Measurements from ENCODE around the gene YY2.
"Not testable (repeated sequence)": the region's sequence is repeated elsewhere in the genome, so short reads cannot be mapped to it uniquely, and the experiment has no call there.

Gene YY2

GRCh38 chrX:21865436-21865835 is 9.6 kb downstream of the YY2 start:
- H3F3A ChIP-seq (ENCODE audit: insufficient read depth): no peaks in the 10 kb centered on the region

GRCh38 chrX:21870494-21870893 is 14.7 kb downstream of the YY2 start:
- Histone ChIP-seq H3K4me2 (ENCODE audit: low read depth, low read length, poor library complexity, severe bottlenecking) (no peak overlapping the region), H3K27me3 (ENCODE audit: low read length) (no peaks in the 10 kb centered on the region), H4K20me1 (ENCODE audit: low read depth, low read length) (no peaks in the 10 kb centered on the region), H2AFZ (ENCODE audit: low read depth, low read length, severe bottlenecking) (no peak overlapping the region), H3K79me2 (ENCODE audit: insufficient read depth, low read length) (no peaks in the 10 kb centered on the region), H3K9me2 (replicated peaks; ENCODE audit: insufficient read depth, low read length) (no peaks in the 10 kb centered on the region), H3K4me3 (ENCODE audit: insufficient read depth, low read length, poor library complexity, severe bottlenecking) (no peak overlapping the region), H3K9me3 (ENCODE audit: insufficient read depth, low read length) (no peaks in the 10 kb centered on the region), H3K36me3 (ENCODE audit: low read length) (no peaks in the 10 kb centered on the region), H3K9ac (ENCODE audit: low read length) (no peak overlapping the region), H3F3A (ENCODE audit: insufficient read depth) (no peaks in the 10 kb centered on the region), H3K27ac (ENCODE audit: low read depth, low read length) (no peak overlapping the region)
- TF ChIP-seq CTCF (IDR thresholded peaks at IDR 0.05; ENCODE audit: insufficient read depth, low read length, poor library complexity, severe bottlenecking): no peak

More at GRCh38 chrX:21865436-21865835, 9.6 kb downstream of the YY2 start:
- Histone ChIP-seq H3K9me2 (replicated peaks; ENCODE audit: insufficient read depth, low read length) (no peaks in the 10 kb centered on the region), H3K9me3 (ENCODE audit: insufficient read depth, low read length) (no peaks in the 10 kb centered on the region), H2AFZ (ENCODE audit: low read depth, low read length, severe bottlenecking) (no peak overlapping the region), H3K27me3 (ENCODE audit: low read length) (no peaks in the 10 kb centered on the region), H4K20me1 (ENCODE audit: low read depth, low read length) (no peaks in the 10 kb centered on the region), H3K79me2 (ENCODE audit: insufficient read depth, low read length) (no peaks in the 10 kb centered on the region), H3K9ac (ENCODE audit: low read length) (no peak overlapping the region), H3K4me2 (ENCODE audit: low read depth, low read length, poor library complexity, severe bottlenecking) (no peak overlapping the region), H3K27ac (ENCODE audit: low read depth, low read length) (no peak overlapping the region), H3K36me3 (ENCODE audit: low read length) (no peaks in the 10 kb centered on the region), H3K4me3 (ENCODE audit: insufficient read depth, low read length, poor library complexity, severe bottlenecking) (no peak overlapping the region)
- no peak for TF ChIP-seq EZH2phosphoT487 (conservative IDR thresholded peaks at IDR 0.05; ENCODE audit: low read length)
- TF ChIP-seq CTCF (IDR thresholded peaks at IDR 0.05; ENCODE audit: insufficient read depth, low read length, poor library complexity, severe bottlenecking): no peak

GRCh38 chrX:21873063-21873775 is 17.4 kb downstream of the YY2 start:
- no peaks in the 10 kb centered on the region for H3F3A ChIP-seq (ENCODE audit: insufficient read depth)
- no peaks in the 10 kb centered on the region for H3K36me3 ChIP-seq (ENCODE audit: low read length)
- H3K9ac ChIP-seq (ENCODE audit: low read length): no peak overlapping the region
- no peaks in the 10 kb centered on the region for H4K20me1 ChIP-seq (ENCODE audit: low read depth, low read length)
- H3K9me3 ChIP-seq (ENCODE audit: insufficient read depth, low read length): no peaks in the 10 kb centered on the region
- H3K4me3 ChIP-seq (ENCODE audit: insufficient read depth, low read length, poor library complexity, severe bottlenecking): no peak overlapping the region
- no peak overlapping the region for H3K27ac ChIP-seq (ENCODE audit: low read depth, low read length)
- TF ChIP-seq CTCF (IDR thresholded peaks at IDR 0.05; ENCODE audit: insufficient read depth, low read length, poor library complexity, severe bottlenecking): no peak
- no peak for TF ChIP-seq EZH2phosphoT487 (conservative IDR thresholded peaks at IDR 0.05; ENCODE audit: low read length)
- no peaks in the 10 kb centered on the region for H3K79me2 ChIP-seq (ENCODE audit: insufficient read depth, low read length)
- H3K27me3 ChIP-seq (ENCODE audit: low read length): no peaks in the 10 kb centered on the region
- H3K9me2 ChIP-seq (replicated peaks; ENCODE audit: insufficient read depth, low read length): no peaks in the 10 kb centered on the region
- H3K4me2 ChIP-seq (ENCODE audit: low read depth, low read length, poor library complexity, severe bottlenecking): no peak overlapping the region
- no peak overlapping the region for H2AFZ ChIP-seq (ENCODE audit: low read depth, low read length, severe bottlenecking)

GRCh38 chrX:21874182-21874581 is 18.4 kb downstream of the YY2 start:
- not testable (repeated sequence) for H4K20me1 ChIP-seq (ENCODE audit: low read depth, low read length); H3K4me3 ChIP-seq (ENCODE audit: insufficient read depth, low read length, poor library complexity, severe bottlenecking); H3K9me2 ChIP-seq (replicated peaks; ENCODE audit: insufficient read depth, low read length); H3K27ac ChIP-seq (ENCODE audit: low read depth, low read length); H3K9me3 ChIP-seq (ENCODE audit: insufficient read depth, low read length); H3K9ac ChIP-seq (ENCODE audit: low read length); H3K36me3 ChIP-seq (ENCODE audit: low read length); H2AFZ ChIP-seq (ENCODE audit: low read depth, low read length, severe bottlenecking); H3K79me2 ChIP-seq (ENCODE audit: insufficient read depth, low read length); H3F3A ChIP-seq (ENCODE audit: insufficient read depth); H3K27me3 ChIP-seq (ENCODE audit: low read length); H3K4me2 ChIP-seq (ENCODE audit: low read depth, low read length, poor library complexity, severe bottlenecking)
